ENCODE data around the gene INSL3.
"Not testable (repeated sequence)": the region's sequence is repeated elsewhere in the genome, so short reads cannot be mapped to it uniquely, and the experiment has no call there.

Gene INSL3

DNA sequence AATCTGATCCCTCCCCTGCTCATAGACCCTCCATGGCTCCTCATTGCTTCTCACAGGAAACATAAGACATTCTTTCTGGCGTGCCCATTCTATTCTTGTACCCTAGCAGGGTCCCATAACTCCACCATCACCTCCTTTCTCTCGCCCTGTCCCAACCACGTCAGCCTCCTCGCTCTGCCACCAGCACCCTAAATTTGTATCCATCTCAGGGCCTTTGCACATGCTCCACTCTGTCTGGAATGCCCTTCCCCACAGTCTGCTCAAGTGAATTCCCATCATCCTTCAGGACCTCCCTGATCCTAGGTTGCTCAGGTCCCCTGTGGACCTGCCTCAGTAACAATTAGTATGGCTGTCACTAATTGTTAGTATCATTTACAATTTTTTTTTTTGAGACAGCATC is 15.9 kb downstream of the INSL3 start:
- no peak overlapping the region for H3K27ac ChIP-seq
- H3K36me3 ChIP-seq = no peaks in the 10 kb centered on the region
- TF ChIP-seq, protein P1, sequence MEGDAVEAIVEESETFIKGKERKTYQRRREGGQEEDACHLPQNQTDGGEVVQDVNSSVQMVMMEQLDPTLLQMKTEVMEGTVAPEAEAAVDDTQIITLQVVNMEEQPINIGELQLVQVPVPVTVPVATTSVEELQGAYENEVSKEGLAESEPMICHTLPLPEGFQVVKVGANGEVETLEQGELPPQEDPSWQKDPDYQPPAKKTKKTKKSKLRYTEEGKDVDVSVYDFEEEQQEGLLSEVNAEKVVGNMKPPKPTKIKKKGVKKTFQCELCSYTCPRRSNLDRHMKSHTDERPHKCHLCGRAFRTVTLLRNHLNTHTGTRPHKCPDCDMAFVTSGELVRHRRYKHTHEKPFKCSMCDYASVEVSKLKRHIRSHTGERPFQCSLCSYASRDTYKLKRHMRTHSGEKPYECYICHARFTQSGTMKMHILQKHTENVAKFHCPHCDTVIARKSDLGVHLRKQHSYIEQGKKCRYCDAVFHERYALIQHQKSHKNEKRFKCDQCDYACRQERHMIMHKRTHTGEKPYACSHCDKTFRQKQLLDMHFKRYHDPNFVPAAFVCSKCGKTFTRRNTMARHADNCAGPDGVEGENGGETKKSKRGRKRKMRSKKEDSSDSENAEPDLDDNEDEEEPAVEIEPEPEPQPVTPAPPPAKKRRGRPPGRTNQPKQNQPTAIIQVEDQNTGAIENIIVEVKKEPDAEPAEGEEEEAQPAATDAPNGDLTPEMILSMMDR (IDR thresholded peaks at IDR 0.05) = no peak
- H3K4me1 ChIP-seq (ENCODE audit: control insufficient read depth in 1 of 2, insufficient read depth in 1 of 2, low read depth in 1 of 2, low read length in 1 of 2) = peaks cover 11 to 12% of the 10 kb centered on the region in 2 experiments
- peaks cover 69% of the 10 kb centered on the region for H3K27me3 ChIP-seq
- H3K4me3 ChIP-seq (ENCODE audit: low read depth in 1 of 2, low read length in 1 of 2) = no peak overlapping the region
- H3K9me3 ChIP-seq = no peaks in the 10 kb centered on the region

DNA sequence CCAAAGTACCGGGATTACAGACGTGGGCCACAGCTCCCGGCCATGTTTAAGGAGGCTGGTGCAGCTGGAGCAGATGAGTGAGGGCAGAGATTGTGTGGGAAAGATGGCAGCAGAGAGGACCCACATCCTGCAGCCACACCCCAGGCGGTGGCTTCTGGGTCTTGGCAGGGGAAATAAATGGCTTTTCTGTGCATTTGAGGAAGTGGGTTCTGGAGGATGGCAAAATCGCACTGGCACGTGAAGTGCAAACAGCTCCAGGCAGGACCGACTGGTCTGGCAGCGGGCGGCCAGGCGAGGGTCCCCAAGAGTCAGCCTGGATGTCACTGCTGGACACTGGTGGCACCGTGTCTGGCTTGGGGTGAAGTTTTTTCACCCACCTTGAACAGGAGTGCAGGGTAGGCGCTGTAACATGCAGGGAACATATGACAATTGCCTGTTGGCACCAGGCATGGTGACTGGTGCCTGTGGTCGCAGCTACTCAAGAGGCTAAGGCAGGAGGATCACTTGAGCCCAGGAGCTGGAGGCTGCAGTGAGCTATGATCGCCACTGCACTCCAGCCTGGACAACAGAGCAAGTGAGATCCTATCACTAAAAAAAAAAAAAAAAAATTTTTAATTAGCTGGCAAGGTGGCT is 17.9 kb downstream of the INSL3 start:
- peak overlapping the region; percentile 69 for H3K27ac ChIP-seq
- no peaks in the 10 kb centered on the region for H3K9me3 ChIP-seq
- peaks cover 65% of the 10 kb centered on the region for H3K27me3 ChIP-seq
- H3K4me1 ChIP-seq (ENCODE audit: control insufficient read depth in 1 of 2, insufficient read depth in 1 of 2, low read depth in 1 of 2, low read length in 1 of 2) = peaks cover 11 to 12% of the 10 kb centered on the region in 2 experiments
- peak overlapping the region; percentile 17 to 27 for H3K4me3 ChIP-seq (ENCODE audit: low read depth in 1 of 2, low read length in 1 of 2)
- H3K36me3 ChIP-seq = no peaks in the 10 kb centered on the region
- TF ChIP-seq, protein P1 (IDR thresholded peaks at IDR 0.05) = no peak

DNA sequence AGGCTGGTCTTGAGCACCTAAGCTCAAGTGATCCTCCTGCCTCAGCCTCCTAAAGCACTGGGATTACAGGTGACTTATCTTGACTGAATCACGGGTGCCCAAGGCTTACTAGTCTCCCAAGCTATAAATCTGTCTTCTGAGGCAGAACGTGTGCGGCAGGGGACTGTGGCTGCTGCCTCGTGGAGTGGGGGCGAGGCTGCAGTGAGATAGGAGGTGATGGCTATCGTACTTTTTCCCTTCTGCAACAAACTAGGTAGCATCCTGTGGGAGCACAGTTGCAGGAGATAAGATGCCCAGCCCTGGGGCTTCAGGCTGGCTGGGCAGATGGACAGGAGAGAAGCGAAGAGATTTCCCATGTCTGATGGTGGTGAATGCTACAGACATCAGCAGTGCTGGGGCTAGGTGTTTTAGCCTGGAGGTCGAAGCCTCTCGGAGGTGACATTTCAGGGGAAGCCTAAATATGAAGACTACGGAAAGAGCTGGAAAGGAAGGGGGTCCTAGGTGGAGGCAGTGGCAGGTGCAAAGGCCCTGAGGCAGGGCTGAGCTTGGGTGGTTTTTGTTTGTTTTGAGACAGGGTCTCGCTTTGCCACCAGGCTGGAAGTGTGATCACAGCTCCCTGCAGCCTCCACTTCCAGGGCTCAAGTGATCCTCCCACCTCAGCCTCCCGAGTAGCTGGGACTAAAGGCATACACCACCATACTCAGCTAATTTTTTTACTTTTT is 19.0 kb downstream of the INSL3 start:
- peaks cover 65% of the 10 kb centered on the region for H3K27me3 ChIP-seq
- H3K4me1 ChIP-seq (ENCODE audit: control insufficient read depth in 1 of 2, insufficient read depth in 1 of 2, low read depth in 1 of 2, low read length in 1 of 2) = peaks cover 11 to 12% of the 10 kb centered on the region in 2 experiments
- no peak overlapping the region for H3K4me3 ChIP-seq (ENCODE audit: low read depth in 1 of 2, low read length in 1 of 2)
- no peak overlapping the region for H3K27ac ChIP-seq
- H3K9me3 ChIP-seq = no peaks in the 10 kb centered on the region
- TF ChIP-seq, protein P1 (IDR thresholded peaks at IDR 0.05) = no peak
- no peaks in the 10 kb centered on the region for H3K36me3 ChIP-seq

DNA sequence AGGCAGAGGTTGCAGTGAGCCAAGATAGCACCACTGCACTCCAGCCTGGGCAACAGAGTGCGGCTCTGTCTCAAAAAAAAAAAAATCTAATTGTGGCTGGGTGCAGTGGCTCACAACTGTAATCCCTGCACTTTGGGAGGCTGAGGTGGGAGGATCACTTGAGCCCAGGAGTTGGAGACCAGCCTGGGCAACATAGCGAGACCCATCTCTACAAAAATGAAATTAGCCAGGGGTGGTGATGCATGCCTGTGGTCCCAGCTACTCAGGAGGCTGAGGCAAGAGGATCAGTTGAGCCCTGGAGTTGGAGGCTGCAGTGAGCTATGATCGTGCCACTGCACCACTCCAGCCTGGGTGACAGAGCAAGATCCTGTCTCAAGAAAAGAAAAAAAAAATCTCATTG is 22.7 kb downstream of the INSL3 start:
- H3K36me3 ChIP-seq; H3K27ac ChIP-seq; H3K4me3 ChIP-seq (ENCODE audit: low read depth in 1 of 2, low read length in 1 of 2); H3K9me3 ChIP-seq: not testable (repeated sequence)
- peaks cover 81% of the 10 kb centered on the region for H3K27me3 ChIP-seq
- H3K4me1 ChIP-seq (ENCODE audit: control insufficient read depth in 1 of 2, insufficient read depth in 1 of 2, low read depth in 1 of 2, low read length in 1 of 2) = peaks cover 8 to 16% of the 10 kb centered on the region in 2 experiments

DNA sequence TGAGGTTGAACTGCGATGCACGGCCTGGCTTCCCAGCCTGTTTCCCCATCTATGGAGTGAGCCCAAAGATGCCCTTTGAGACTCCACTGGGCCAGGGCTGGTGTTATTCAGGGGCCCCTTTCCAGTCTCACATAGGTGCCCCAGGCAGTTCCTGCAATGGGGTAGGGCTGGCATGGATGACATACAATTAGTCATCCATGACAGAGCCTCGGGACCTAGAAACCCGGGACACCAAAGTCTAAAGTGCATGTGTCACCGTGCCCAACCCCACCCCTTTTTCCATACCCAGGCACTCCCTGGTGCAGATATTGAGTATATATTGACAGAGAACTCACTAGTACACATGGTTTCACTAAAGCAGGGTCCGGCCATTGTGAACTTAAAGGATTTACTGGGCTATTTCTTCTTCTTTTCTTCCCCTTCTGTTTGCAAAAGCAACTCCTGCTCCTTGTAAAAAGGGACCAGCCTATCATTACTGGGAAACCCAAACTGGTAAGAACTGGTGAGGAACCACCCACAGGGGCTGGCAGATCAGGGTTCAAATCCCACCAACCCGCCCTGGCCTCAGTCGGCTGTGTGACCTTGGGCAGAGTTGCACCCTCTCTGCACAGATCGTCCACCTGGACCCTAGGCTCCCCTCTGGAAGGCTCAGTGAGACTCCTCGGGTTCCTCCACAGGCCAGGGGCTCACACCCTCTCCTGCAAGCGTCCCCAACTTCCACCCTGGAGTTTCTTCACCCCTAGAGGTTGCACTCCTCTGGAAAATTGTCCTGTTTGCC is 23.7 kb downstream of the INSL3 start:
- Histone ChIP-seq H3K27ac (no peak overlapping the region), H3K36me3 (no peaks in the 10 kb centered on the region), H3K27me3 (peaks cover 88% of the 10 kb centered on the region), H3K4me1 (ENCODE audit: control insufficient read depth in 1 of 2, insufficient read depth in 1 of 2, low read depth in 1 of 2, low read length in 1 of 2) (peaks cover 0 to 8% of the 10 kb centered on the region in 2 experiments), H3K4me3 (ENCODE audit: low read depth in 1 of 2, low read length in 1 of 2) (no peak overlapping the region), H3K9me3 (no peaks in the 10 kb centered on the region)
- TF ChIP-seq, protein P1 (IDR thresholded peaks at IDR 0.05) = no peak

Measured in neutrophil (primary cell).